ENCODE measurements around the gene MAP4.

DNA sequence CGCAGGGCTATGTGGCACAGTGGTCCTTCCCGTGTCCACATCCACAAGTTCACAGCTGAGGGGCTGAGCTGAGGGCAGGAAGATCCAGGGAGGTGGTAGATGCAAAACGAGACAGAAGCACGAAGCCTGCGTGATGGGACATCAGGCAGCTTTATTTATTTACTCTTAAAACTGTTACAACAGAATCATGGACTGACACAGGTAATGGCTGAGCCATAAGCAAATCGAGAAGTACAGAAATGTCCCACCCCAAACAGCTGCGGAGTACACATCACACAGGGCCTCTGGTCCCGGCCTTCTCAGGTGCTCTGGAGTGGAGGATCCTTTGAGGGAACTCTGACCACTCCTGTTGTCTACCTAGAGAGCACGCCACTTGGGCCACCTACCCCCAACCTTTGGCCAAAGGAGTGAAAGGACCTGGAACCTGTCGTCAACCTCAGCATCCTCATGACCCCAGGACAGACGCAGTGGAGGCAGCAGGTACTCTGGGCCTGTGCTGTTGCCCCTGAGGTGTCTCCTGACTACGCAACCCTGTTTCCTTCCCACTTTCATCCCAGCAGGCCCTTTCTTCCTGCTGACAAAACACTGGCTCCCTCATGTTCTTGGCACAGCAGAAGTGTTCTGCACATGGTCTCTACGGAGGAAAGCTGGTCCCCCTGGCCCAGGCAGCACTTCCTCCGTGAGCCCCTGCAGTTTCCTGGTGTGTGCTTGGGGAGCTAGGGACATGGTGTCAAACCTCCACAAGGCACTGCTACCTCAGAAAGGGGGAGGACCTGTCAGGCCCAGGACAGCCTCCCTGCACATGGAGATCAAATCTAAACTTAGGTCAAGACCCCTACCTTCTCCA is 165.4 kb downstream of the MAP4 start:
- TF ChIP-seq POLR2AphosphoS5 (IDR thresholded peaks at IDR 0.05) = no peak
- TF ChIP-seq EP300 (IDR thresholded peaks at IDR 0.05) = no peak
